ENCODE measurements around the gene NHS.

The NHS gene

DNA sequence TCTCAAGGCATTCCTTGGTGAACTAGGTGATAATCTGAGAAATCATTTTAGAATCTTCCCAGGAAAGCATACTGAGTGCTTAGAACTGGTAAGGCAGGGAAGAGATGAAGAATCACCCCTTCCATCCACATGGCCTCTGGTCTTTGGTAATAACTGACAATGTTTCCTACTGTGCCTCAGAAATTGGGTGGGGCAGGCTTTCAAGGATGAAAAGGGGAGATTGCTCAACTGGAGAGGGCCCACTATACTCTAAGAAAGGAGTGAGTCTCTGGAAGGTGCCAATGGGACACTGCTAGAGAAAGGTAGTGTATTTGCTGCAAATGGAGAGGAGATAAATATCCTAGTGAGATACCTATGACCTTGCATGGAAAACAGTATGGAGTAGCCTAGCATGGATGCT is 227.2 kb downstream of the NHS start:
- no peak for DNase-seq
- Histone ChIP-seq H3K36me3 (ENCODE audit: control insufficient read depth in 1 of 2, insufficient read depth in 2 of 2, low read depth in 1 of 2, low read length in 2 of 2) (no peaks in the 10 kb centered on the region), H3K4me2 (ENCODE audit: low read length, poor library complexity, severe bottlenecking) (no peak overlapping the region), H3K9me3 (ENCODE audit: control insufficient read depth, low read length) (no peaks in the 10 kb centered on the region), H3K18ac (ENCODE audit: low read depth in 1 of 2, low read length in 2 of 2) (no peak overlapping the region), H4K8ac (ENCODE audit: low read length) (no peak overlapping the region), H2BK5ac (ENCODE audit: low read depth, low read length, poor library complexity, severe bottlenecking) (no peak overlapping the region), H3K4me3 (ENCODE audit: insufficient read depth in 1 of 2, low read depth in 1 of 2, low read length in 2 of 2) (no peak overlapping the region), H3K14ac (ENCODE audit: low read length in 2 of 2) (no peak overlapping the region), H2BK120ac (ENCODE audit: low read depth, low read length) (no peak overlapping the region), H3K27me3 (ENCODE audit: control insufficient read depth in 1 of 2, insufficient read depth in 1 of 2, low read length in 2 of 2) (peaks cover 0 to 4% of the 10 kb centered on the region in 2 experiments), H3K23ac (ENCODE audit: low read length in 2 of 2) (no peak overlapping the region), H3K4ac (ENCODE audit: low read depth in 1 of 2, low read length in 2 of 2) (no peak overlapping the region), H3K4me1 (ENCODE audit: control insufficient read depth, insufficient read depth, low read depth, low read length) (peaks cover 8% of the 10 kb centered on the region), H2BK12ac (ENCODE audit: low read length in 2 of 2) (no peak overlapping the region), H2BK15ac (ENCODE audit: low read depth, poor library complexity, severe bottlenecking) (no peak overlapping the region), H2AFZ (ENCODE audit: low read depth, low read length) (no peak overlapping the region), H2AK5ac (ENCODE audit: low read length, severe bottlenecking) (peak overlapping the region; percentile 48), H3K79me1 (replicated peaks; ENCODE audit: low read length, poor library complexity, severe bottlenecking) (peaks cover 4% of the 10 kb centered on the region), H3K9ac (ENCODE audit: low read length) (no peak overlapping the region), H4K91ac (ENCODE audit: low read length) (no peak overlapping the region), H3K27ac (ENCODE audit: low read length, poor library complexity, severe bottlenecking) (no peak overlapping the region)

DNA sequence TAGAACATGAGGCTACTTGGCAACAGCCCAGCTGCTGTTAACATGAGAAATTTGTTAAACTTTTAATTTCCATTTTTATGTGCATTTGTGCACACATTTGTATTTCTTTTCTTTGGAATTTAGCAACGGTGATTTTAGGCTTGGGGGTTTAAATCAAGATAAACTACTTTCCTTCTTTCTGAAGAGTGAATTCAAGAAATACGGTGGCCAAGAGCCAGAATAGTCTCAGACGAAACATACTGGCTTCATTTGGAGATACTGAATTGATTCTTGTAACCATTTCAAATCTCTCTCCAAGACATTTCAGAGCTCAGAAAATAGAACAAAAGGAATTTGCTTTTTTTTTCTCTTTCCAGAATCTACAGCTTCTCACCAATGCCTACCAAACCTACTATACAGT is 228.2 kb downstream of the NHS start:
- Histone ChIP-seq H2AK5ac (ENCODE audit: low read length, severe bottlenecking) (no peak overlapping the region), H3K9me3 (ENCODE audit: control insufficient read depth, low read length) (no peaks in the 10 kb centered on the region), H3K4ac (ENCODE audit: low read depth in 1 of 2, low read length in 2 of 2) (no peak overlapping the region), H2BK12ac (ENCODE audit: low read length in 2 of 2) (no peak overlapping the region), H3K79me1 (replicated peaks; ENCODE audit: low read length, poor library complexity, severe bottlenecking) (peaks cover 7% of the 10 kb centered on the region), H2BK5ac (ENCODE audit: low read depth, low read length, poor library complexity, severe bottlenecking) (no peak overlapping the region), H2BK15ac (ENCODE audit: low read depth, poor library complexity, severe bottlenecking) (no peak overlapping the region), H3K4me2 (ENCODE audit: low read length, poor library complexity, severe bottlenecking) (no peak overlapping the region), H3K27ac (ENCODE audit: low read length, poor library complexity, severe bottlenecking) (no peak overlapping the region), H2AFZ (ENCODE audit: low read depth, low read length) (no peak overlapping the region), H4K8ac (ENCODE audit: low read length) (no peak overlapping the region), H4K91ac (ENCODE audit: low read length) (no peak overlapping the region), H3K9ac (ENCODE audit: low read length) (no peak overlapping the region), H3K14ac (ENCODE audit: low read length in 2 of 2) (no peak overlapping the region), H3K36me3 (ENCODE audit: control insufficient read depth in 1 of 2, insufficient read depth in 2 of 2, low read depth in 1 of 2, low read length in 2 of 2) (no peaks in the 10 kb centered on the region), H3K4me1 (ENCODE audit: control insufficient read depth, insufficient read depth, low read depth, low read length) (peaks cover 6% of the 10 kb centered on the region), H3K27me3 (ENCODE audit: control insufficient read depth in 1 of 2, insufficient read depth in 1 of 2, low read length in 2 of 2) (peaks cover 0 to 4% of the 10 kb centered on the region in 2 experiments), H2BK120ac (ENCODE audit: low read depth, low read length) (no peak overlapping the region), H3K23ac (ENCODE audit: low read length in 2 of 2) (no peak overlapping the region), H3K4me3 (ENCODE audit: insufficient read depth in 1 of 2, low read depth in 1 of 2, low read length in 2 of 2) (no peak overlapping the region), H3K18ac (ENCODE audit: low read depth in 1 of 2, low read length in 2 of 2) (no peak overlapping the region)
- WGBS: 77% methylated on average over 2 of the region's 3 CpGs
- no peak for DNase-seq

DNA sequence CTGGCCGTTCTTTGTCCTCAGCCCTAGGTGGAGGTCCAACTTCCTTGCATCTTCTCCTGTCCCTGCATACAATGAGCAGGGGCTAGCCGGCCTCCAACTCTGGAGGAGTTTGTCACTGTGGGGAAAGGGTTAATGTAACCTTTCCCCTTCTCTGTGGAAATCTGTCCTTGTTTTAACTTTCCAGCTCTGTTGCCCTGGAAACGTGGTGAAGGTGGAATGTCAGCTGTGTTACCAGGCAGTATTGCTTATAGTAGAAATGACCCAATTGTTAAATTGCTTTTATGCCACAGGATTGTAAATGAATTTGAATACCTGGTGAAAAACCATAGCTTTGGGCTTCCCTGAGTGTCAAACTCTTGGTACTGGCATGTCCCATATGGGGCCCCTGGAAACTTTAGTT is 230.7 kb downstream of the NHS start:
- H3K4me2 ChIP-seq (ENCODE audit: low read length, poor library complexity, severe bottlenecking): no peak overlapping the region
- H4K91ac ChIP-seq (ENCODE audit: low read length): no peak overlapping the region
- H4K8ac ChIP-seq (ENCODE audit: low read length): no peak overlapping the region
- no peak overlapping the region for H3K4me3 ChIP-seq (ENCODE audit: insufficient read depth in 1 of 2, low read depth in 1 of 2, low read length in 2 of 2)
- no peak overlapping the region for H3K27ac ChIP-seq (ENCODE audit: low read length, poor library complexity, severe bottlenecking)
- no peak overlapping the region for H2BK12ac ChIP-seq (ENCODE audit: low read length in 2 of 2)
- no peak overlapping the region for H3K23ac ChIP-seq (ENCODE audit: low read length in 2 of 2)
- H3K36me3 ChIP-seq (ENCODE audit: control insufficient read depth in 1 of 2, insufficient read depth in 2 of 2, low read depth in 1 of 2, low read length in 2 of 2): no peaks in the 10 kb centered on the region
- H2BK15ac ChIP-seq (ENCODE audit: low read depth, poor library complexity, severe bottlenecking): no peak overlapping the region
- no peak overlapping the region for H3K4ac ChIP-seq (ENCODE audit: low read depth in 1 of 2, low read length in 2 of 2)
- no peak overlapping the region for H2AFZ ChIP-seq (ENCODE audit: low read depth, low read length)
- H2AK5ac ChIP-seq (ENCODE audit: low read length, severe bottlenecking): peak overlapping the region; percentile 78
- no peaks in the 10 kb centered on the region for H3K9me3 ChIP-seq (ENCODE audit: control insufficient read depth, low read length)
- H3K79me1 ChIP-seq (replicated peaks; ENCODE audit: low read length, poor library complexity, severe bottlenecking): peaks cover 8% of the 10 kb centered on the region
- 55% methylated on average over 2 of the region's 3 CpGs for WGBS
- no peak overlapping the region for H3K9ac ChIP-seq (ENCODE audit: low read length)
- H3K27me3 ChIP-seq (ENCODE audit: control insufficient read depth in 1 of 2, insufficient read depth in 1 of 2, low read length in 2 of 2): peaks cover 0 to 4% of the 10 kb centered on the region in 2 experiments
- no peak overlapping the region for H3K14ac ChIP-seq (ENCODE audit: low read length in 2 of 2)
- H2BK120ac ChIP-seq (ENCODE audit: low read depth, low read length): no peak overlapping the region
- H3K4me1 ChIP-seq (ENCODE audit: control insufficient read depth, insufficient read depth, low read depth, low read length): peaks cover 6% of the 10 kb centered on the region
- H3K18ac ChIP-seq (ENCODE audit: low read depth in 1 of 2, low read length in 2 of 2): no peak overlapping the region
- peak; percentile 42 for DNase-seq
- H2BK5ac ChIP-seq (ENCODE audit: low read depth, low read length, poor library complexity, severe bottlenecking): no peak overlapping the region

DNA sequence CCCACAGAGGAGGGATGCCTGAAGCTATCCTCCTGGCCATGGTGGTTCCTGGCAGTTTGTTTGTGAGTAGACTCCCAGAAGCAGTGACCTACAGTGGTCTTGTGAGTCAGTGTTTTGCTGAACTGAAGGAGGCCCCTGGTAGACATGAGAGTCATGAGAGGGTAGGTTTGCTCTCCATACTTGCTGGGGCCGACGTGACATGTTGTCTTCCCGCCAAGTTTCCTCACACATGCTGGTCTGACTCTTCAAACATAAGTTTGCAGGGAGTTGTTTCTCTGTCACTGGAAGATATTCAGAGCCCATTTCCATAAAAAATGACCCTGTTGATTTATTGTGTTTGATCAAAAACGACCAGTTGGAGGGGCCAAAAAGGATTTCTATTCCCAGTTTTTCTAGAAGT is 231.2 kb downstream of the NHS start:
- Histone ChIP-seq H2BK12ac (ENCODE audit: low read length in 2 of 2) (no peak overlapping the region), H2AFZ (ENCODE audit: low read depth, low read length) (no peak overlapping the region), H3K14ac (ENCODE audit: low read length in 2 of 2) (no peak overlapping the region), H3K4me3 (ENCODE audit: insufficient read depth in 1 of 2, low read depth in 1 of 2, low read length in 2 of 2) (no peak overlapping the region), H3K9me3 (ENCODE audit: control insufficient read depth, low read length) (no peaks in the 10 kb centered on the region), H3K9ac (ENCODE audit: low read length) (no peak overlapping the region), H3K4me2 (ENCODE audit: low read length, poor library complexity, severe bottlenecking) (no peak overlapping the region), H4K91ac (ENCODE audit: low read length) (no peak overlapping the region), H4K8ac (ENCODE audit: low read length) (no peak overlapping the region), H2AK5ac (ENCODE audit: low read length, severe bottlenecking) (peak overlapping the region; percentile 78), H3K18ac (ENCODE audit: low read depth in 1 of 2, low read length in 2 of 2) (no peak overlapping the region), H2BK5ac (ENCODE audit: low read depth, low read length, poor library complexity, severe bottlenecking) (no peak overlapping the region), H3K4ac (ENCODE audit: low read depth in 1 of 2, low read length in 2 of 2) (no peak overlapping the region), H3K27ac (ENCODE audit: low read length, poor library complexity, severe bottlenecking) (no peak overlapping the region), H3K23ac (ENCODE audit: low read length in 2 of 2) (no peak overlapping the region), H2BK120ac (ENCODE audit: low read depth, low read length) (no peak overlapping the region), H3K36me3 (ENCODE audit: control insufficient read depth in 1 of 2, insufficient read depth in 2 of 2, low read depth in 1 of 2, low read length in 2 of 2) (no peaks in the 10 kb centered on the region), H3K27me3 (ENCODE audit: control insufficient read depth in 1 of 2, insufficient read depth in 1 of 2, low read length in 2 of 2) (peaks cover 0 to 4% of the 10 kb centered on the region in 2 experiments), H3K79me1 (replicated peaks; ENCODE audit: low read length, poor library complexity, severe bottlenecking) (peaks cover 8% of the 10 kb centered on the region), H3K4me1 (ENCODE audit: control insufficient read depth, insufficient read depth, low read depth, low read length) (peaks cover 6% of the 10 kb centered on the region), H2BK15ac (ENCODE audit: low read depth, poor library complexity, severe bottlenecking) (no peak overlapping the region)
- DNase-seq: peak; percentile 10
- WGBS: no CpG with 5 or more reads among the region's 4 CpGs

All from mesenchymal stem cell (in vitro differentiated cells and primary cell).